NOMO-1 treated with dmso at 0.1 percent for 144 hours (cell line): ENCODE results near the gene COL26A1.

Experiments
- DNase-seq: peaks from one replicate; lab custom pipeline; 2025; ENCODE audit not compliant: unreplicated experiment; lab: John Stamatoyannopoulos, UW

The COL26A1 gene

GRCh38 chr7:101370836-101371235 lies 8.2 kb downstream of the COL26A1 start:
- no peak for DNase-seq

GRCh38 chr7:101373812-101374614 lies 11.3 kb downstream of the COL26A1 start:
- no peak for DNase-seq

DNA sequence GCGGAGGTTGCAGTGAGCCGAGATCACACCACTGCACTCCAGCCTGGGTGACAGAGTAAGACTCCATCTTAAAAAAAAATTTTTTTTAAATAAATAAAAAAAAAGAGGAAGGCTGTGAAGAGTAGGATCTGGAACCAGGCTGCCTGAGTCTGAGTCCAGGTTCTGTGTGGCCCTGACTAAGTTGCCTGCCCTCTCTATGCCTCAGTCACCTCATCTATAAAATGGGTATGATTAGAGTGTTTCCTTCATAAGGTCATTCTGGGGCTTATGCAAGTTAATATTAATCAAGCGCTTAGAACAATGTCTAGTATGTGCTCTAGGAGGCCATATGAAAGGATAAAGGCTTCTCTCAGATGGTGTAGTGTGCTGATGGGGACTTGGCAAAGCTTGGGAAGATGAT lies 12.3 kb downstream of the COL26A1 start:
- DNase-seq = no peak

DNA sequence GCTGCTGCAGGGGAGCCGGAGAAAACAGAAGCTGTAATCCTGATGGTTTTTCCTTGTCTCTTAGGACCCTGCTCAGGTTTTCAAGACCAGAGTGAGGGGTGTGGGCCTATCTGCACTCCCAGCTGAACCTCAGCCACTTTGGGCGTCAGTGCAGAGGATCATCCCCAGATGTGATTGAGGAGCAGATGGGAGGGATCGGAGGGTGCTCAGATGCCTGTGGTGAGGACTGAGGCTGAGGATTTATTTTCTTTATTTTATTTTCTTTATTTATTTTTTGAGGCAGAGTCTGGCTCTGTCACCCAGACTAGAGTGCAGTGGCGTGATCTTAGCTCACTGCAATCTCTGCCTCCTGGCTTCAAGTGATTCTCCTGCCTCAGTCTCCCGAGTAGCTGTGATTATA lies 13.9 kb downstream of the COL26A1 start:
- no peak for DNase-seq

DNA sequence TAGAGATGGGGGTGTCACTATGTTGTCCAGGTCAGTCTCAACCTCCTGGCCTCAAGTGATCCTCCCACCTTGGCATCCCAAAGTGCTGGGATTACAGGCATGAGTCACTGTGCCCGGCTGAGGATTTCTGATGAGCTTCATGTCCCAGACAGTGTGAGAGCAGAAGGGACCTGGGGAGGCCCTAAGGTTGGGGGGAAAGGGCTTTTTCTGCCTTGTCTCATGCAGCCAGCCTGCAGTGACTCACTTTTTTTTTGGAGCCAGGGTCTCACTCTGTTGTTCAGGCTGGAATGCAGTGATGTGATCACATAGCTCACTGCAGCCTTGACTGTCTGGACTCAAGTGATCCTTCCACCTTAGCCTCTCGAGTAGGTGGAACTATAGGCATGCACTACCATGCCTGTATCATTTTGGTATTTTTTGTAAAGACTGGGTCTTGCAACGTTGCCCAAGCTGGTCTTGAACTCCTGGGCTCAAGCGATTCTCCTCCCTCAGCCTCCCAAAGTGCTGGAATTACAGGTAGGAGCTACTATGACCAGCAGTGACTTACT lies 14.6 kb downstream of the COL26A1 start:
- no peak for DNase-seq

- DNase-seq = no peak
Observed at GRCh38 chr7:101378751-101379174, 16.1 kb downstream of the COL26A1 start.

DNA sequence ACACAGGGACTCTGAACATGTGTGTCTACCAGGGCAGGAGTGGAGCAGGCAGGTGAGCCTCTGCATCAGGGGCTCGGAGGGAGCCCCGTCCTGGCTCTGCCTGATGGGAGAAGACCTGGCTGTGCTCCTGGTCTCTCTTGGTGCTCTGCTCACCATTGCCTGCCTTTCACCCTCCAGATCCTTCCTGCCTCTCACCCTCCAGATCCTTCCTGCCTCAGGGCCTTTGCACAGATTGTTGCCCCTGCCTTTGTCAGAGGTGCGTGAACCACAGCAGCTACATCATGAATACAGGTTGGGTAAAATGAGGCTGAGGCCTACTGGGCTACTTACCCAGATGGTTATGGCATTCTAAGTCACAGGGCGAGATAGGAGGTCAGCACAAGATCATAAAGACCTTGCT lies 16.6 kb downstream of the COL26A1 start:
- no peak for DNase-seq

DNA sequence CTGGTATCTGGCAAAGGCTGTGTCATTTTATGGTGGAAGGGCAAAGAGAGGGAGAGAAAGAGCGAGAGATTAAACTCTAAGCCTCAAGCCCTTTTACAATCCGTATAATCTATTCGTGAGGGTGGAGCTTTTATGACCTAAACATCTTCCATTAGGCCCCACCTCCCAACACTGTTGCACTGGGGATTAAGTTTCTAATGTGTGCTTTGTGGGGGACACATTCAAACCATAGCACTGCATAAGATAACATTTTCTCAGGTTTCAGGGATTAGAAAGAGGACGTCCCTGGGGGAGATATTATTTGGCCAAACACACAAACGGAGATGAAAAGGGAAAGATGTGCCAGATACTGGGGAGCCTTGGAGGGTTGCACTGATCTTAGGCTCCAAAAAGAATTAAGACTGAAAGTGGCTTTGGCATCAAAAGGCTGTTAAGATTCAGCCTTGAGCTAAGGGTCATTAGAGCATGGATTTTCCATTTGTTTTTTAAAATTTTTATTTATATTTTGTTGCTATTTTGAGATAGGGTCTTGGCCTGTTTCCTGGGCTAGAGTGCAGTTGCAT lies 19.0 kb downstream of the COL26A1 start:
- DNase-seq = no peak

DNA sequence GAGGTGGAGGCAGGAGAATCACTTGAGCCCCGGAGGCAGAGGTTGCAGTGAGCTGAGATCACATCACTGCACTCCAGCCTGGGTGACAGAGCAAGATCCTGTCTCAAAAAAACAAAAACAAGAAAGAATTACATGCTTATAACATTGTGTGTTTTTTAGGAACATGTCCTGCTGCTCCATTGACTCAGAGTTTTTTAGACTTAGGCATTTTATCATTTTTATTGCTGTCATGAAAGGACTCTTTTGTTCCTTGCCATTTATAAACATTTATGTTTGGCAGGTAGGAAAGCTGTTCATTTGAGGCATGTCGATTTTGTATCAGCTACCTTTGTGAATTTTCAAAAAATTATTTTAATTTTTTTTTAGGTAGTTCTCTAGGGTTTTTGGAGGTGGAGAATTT lies 20.3 kb downstream of the COL26A1 start:
- DNase-seq = no peak

- no peak for DNase-seq
Observed at GRCh38 chr7:101386177-101386557, 23.5 kb downstream of the COL26A1 start.

GRCh38 chr7:101386558-101387231 lies 24.0 kb downstream of the COL26A1 start:
- DNase-seq = no peak

DNA sequence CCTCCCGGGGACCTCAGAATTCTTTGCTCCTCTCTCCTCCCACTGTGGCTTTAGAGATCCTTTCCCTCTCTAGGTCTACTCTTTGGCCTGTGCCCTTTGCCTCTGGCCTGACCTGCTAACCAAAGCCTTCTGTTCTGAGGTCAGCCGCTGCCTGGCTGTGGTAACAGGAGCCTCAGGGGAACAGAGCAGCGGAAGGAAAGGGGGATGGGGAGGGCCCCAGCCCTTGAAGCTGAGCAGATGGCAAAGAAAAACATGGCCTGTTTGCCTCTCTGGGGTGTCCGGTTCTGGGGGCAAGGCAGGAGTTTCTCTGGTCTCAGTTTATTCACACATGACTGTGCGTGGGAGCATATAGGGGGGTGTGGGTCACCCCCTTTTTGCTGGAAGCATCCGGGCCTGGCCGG lies 28.2 kb downstream of the COL26A1 start:
- peak; percentile 12 for DNase-seq

GRCh38 chr7:101391991-101392390 lies 29.3 kb downstream of the COL26A1 start:
- DNase-seq = no peak

DNA sequence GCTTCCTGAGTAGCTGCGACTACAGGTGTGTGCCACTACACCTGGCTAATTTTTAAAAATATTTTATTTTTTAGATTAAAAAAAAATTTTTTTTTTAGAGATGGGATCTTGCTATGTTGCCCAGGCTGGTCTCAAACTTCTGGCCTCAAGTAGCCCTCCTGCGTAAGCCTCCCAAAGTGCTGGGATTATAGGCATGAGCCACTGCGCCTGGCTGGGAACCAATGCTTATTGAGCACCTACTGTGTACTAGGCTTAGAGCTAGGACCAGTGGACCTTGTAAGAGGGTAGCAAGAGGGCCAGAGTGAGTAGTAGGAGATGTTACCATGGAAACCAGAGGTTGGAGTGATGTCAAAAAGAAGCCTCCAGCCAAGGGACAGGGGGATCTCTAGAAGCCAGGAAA lies 31.2 kb downstream of the COL26A1 start:
- no peak for DNase-seq

DNA sequence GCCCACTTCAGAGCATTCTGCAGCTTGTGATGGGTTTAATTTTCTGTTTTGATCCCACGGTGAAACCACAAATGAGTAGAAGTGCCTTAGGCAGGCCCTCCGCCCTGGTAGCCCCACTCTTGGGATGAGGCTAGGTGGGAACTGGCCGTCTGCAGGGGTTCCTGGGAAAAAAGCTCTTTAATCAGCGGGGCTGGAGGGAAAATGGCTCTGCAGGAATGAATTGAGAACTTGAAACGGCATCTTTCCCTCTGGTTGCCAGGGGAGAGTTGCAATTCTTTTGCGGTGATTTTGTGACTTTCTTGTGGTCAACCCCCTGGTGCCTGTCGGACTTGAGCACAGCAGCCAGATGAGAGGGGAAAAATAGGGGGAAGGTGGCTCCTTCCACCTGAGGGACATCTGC lies 32.7 kb downstream of the COL26A1 start:
- DNase-seq = no peak

DNA sequence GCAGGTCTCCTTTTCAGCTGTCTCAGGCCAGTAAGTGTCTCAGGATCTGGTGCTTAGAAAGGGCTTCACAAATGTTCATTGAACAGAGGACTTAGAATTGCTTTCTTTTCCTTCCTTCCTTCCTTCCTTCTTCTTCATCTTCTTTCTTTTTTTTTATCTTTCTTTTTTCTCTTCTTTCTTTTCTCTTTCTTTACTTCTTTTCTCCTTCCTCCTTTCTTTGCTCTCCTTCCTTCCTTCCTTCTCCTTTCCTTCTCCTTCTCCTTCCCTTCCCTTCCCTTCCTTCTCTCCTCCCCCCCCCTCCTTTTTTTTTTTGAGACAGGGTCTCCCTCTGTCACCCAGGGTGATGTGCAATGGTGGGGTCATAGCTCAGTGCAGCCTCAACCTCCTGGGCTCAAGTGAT lies 34.6 kb downstream of the COL26A1 start:
- DNase-seq = no peak

DNA sequence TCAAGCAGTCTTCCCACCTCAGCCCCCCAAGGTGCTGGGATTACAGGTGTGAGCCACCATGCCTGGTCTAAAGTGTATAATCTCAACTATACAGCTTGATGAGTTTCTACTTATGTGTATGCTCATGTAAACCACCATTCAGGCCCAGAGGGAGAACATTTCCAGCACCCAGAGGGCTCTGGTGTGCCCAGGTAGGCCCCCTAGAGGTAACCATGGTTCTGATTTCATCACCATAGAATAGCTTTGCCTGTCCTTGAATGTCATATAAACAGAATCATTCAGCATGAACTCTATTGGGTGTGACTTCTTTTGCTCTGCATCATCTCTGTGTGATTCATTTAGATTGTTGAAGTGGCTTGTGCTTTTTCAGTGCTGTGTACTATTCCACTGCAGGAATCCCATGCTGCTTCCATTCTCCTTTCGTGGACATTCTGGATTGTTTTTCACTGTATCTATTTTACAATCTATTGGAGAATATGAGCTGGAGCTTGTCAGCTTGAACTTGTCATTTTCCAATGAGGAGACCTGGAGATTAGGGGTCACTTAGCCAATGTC lies 35.2 kb downstream of the COL26A1 start:
- DNase-seq = no peak

- DNase-seq = no peak
Observed at GRCh38 chr7:101398396-101399289, 36.0 kb downstream of the COL26A1 start.

- DNase-seq = no peak
Observed at GRCh38 chr7:101399759-101400158, 37.1 kb downstream of the COL26A1 start.

DNA sequence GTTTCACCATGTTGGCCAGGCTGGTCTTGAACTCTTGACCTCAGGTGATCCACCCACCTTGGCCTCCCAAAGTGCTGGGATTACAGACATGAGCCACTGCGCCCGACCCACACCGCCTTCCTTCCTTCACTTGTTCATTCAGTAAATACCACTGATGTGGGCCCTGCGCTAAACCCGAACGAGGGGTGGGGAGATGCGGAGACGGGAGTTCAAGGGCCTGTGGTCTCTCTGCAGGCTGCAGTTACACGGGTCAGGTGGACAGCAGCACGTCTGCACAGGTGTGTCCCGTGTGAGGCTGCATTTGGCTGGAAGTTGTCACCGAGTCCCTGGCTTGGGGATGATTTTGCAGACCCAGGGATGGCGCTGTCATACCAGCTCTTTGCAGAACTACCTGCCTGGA lies 38.1 kb downstream of the COL26A1 start:
- DNase-seq = no peak
